ENCODE results near the gene RIC1.

DNA sequence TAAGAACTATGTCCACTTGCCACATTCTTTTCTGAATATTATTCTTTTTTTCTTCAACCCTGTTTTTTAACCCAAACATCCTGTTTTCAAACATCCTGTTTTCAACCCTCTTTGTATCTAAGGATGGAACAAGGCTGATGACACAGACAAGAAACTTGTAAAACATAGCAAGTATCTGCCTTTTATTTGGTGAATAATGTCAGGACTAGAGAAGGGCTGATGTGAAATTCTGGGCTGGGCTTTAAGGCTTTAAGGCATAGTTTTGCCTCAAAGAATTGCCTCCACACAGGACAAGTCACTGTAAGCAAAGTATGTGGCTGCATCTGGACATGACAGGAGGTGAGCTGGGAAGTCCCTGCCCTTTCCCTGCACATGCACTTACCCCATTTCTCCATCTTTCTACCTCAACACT, 42.5 kb upstream of the RIC1 start:
- TF ChIP-seq, protein P1, sequence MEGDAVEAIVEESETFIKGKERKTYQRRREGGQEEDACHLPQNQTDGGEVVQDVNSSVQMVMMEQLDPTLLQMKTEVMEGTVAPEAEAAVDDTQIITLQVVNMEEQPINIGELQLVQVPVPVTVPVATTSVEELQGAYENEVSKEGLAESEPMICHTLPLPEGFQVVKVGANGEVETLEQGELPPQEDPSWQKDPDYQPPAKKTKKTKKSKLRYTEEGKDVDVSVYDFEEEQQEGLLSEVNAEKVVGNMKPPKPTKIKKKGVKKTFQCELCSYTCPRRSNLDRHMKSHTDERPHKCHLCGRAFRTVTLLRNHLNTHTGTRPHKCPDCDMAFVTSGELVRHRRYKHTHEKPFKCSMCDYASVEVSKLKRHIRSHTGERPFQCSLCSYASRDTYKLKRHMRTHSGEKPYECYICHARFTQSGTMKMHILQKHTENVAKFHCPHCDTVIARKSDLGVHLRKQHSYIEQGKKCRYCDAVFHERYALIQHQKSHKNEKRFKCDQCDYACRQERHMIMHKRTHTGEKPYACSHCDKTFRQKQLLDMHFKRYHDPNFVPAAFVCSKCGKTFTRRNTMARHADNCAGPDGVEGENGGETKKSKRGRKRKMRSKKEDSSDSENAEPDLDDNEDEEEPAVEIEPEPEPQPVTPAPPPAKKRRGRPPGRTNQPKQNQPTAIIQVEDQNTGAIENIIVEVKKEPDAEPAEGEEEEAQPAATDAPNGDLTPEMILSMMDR (IDR thresholded peaks at IDR 0.05 in 2 of 3, conservative IDR thresholded peaks at IDR 0.05 in 1 of 3; ENCODE audit: borderline replicate concordance in 1 of 3, insufficient read depth in 1 of 3, low read depth in 2 of 3, low read length in 2 of 3) = no peak
- no peak for TF ChIP-seq POLR2AphosphoS5 (IDR thresholded peaks at IDR 0.05; ENCODE audit: low read depth, low read length)
- TF ChIP-seq EZH2 (IDR thresholded peaks at IDR 0.05) = no peak
- TF ChIP-seq RAD21 (IDR thresholded peaks at IDR 0.05; ENCODE audit: low read depth) = no peak
- TF ChIP-seq, protein P2, sequence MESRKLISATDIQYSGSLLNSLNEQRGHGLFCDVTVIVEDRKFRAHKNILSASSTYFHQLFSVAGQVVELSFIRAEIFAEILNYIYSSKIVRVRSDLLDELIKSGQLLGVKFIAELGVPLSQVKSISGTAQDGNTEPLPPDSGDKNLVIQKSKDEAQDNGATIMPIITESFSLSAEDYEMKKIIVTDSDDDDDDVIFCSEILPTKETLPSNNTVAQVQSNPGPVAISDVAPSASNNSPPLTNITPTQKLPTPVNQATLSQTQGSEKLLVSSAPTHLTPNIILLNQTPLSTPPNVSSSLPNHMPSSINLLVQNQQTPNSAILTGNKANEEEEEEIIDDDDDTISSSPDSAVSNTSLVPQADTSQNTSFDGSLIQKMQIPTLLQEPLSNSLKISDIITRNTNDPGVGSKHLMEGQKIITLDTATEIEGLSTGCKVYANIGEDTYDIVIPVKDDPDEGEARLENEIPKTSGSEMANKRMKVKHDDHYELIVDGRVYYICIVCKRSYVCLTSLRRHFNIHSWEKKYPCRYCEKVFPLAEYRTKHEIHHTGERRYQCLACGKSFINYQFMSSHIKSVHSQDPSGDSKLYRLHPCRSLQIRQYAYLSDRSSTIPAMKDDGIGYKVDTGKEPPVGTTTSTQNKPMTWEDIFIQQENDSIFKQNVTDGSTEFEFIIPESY (IDR thresholded peaks at IDR 0.05; ENCODE audit: extremely low read depth, insufficient replicate concordance, low read length) = no peak
- TF ChIP-seq CEBPB (IDR thresholded peaks at IDR 0.05; ENCODE audit: low read depth) = no peak
- no peak for TF ChIP-seq EZH2phosphoT487 (IDR thresholded peaks at IDR 0.05; ENCODE audit: borderline replicate concordance)
- no peak for TF ChIP-seq POLR2A (IDR thresholded peaks at IDR 0.05; ENCODE audit: borderline replicate concordance, extremely low read depth, insufficient read depth, insufficient read length)
- TF ChIP-seq, protein P3, sequence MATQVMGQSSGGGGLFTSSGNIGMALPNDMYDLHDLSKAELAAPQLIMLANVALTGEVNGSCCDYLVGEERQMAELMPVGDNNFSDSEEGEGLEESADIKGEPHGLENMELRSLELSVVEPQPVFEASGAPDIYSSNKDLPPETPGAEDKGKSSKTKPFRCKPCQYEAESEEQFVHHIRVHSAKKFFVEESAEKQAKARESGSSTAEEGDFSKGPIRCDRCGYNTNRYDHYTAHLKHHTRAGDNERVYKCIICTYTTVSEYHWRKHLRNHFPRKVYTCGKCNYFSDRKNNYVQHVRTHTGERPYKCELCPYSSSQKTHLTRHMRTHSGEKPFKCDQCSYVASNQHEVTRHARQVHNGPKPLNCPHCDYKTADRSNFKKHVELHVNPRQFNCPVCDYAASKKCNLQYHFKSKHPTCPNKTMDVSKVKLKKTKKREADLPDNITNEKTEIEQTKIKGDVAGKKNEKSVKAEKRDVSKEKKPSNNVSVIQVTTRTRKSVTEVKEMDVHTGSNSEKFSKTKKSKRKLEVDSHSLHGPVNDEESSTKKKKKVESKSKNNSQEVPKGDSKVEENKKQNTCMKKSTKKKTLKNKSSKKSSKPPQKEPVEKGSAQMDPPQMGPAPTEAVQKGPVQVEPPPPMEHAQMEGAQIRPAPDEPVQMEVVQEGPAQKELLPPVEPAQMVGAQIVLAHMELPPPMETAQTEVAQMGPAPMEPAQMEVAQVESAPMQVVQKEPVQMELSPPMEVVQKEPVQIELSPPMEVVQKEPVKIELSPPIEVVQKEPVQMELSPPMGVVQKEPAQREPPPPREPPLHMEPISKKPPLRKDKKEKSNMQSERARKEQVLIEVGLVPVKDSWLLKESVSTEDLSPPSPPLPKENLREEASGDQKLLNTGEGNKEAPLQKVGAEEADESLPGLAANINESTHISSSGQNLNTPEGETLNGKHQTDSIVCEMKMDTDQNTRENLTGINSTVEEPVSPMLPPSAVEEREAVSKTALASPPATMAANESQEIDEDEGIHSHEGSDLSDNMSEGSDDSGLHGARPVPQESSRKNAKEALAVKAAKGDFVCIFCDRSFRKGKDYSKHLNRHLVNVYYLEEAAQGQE (IDR thresholded peaks at IDR 0.05; ENCODE audit: low read depth) = no peak
- TF ChIP-seq, protein P4, sequence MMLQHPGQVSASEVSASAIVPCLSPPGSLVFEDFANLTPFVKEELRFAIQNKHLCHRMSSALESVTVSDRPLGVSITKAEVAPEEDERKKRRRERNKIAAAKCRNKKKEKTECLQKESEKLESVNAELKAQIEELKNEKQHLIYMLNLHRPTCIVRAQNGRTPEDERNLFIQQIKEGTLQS (IDR thresholded peaks at IDR 0.05) = no peak
- TF ChIP-seq, protein P5, sequence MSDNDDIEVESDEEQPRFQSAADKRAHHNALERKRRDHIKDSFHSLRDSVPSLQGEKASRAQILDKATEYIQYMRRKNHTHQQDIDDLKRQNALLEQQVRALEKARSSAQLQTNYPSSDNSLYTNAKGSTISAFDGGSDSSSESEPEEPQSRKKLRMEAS (IDR thresholded peaks at IDR 0.05) = no peak
- no peak for TF ChIP-seq ELF1 (IDR thresholded peaks at IDR 0.05; ENCODE audit: borderline replicate concordance, low read depth)
- no peak for TF ChIP-seq YY1 (IDR thresholded peaks at IDR 0.05; ENCODE audit: extremely low read depth, insufficient replicate concordance, low read depth, low read length)
- no peak for TF ChIP-seq ZFX (IDR thresholded peaks at IDR 0.05)

Measured in HCT116 (cell line).